ENCODE results near the gene MEP1B. TPM values are rescaled to one million over a fixed set of nuclear protein-coding genes. Genes with fewer than 3 reads are reported as not detected.

The MEP1B gene
- total RNA-seq: not detected in 2 replicates

GRCh38 chr18:32189790-32190189 is at the start of gene MEP1B:
TSS of gene MEP1B (plus strand) at chr18:32190039. CDS start at chr18:32190071, 32 bp downstream.

Other genes starting within 250 kb of the MEP1B start
- gene TRAPPC8, start 246.9 kb upstream of the MEP1B start, total RNA-seq: 17.3 and 20.9 TPM in 2 replicates
- 0.56 and 0.65 TPM in 2 replicates for gene RNF125, start 171.2 kb upstream of the MEP1B start, total RNA-seq
- 14.0 and 29.9 TPM in 2 replicates for gene RNF138, start 98.2 kb upstream of the MEP1B start, total RNA-seq